Activated CD4-positive, alpha-beta T cell treated with anti-CD3 and anti-CD28 coated beads for 36 hours (primary cell): Measurements from ENCODE around the gene SLC22A24. TPM values are rescaled to one million over a fixed set of nuclear protein-coding genes. Genes with fewer than 3 reads are reported as not detected.

Experiments used
- ATAC-seq: fragments of 200-7000 bp; cut with Tn5 transposase; one replicate; pipeline ENCODE4 v1.10.0; 2021; ENCODE audit warnings: mild to moderate bottlenecking, moderate library complexity
- CTCF ChIA-PET: fragments of 350-600 bp; sonication (Branson Sonifier 250); formaldehyde crosslinking; loops from one replicate; lab custom pipeline; 2021; ENCODE audit warnings: antibody characterized with exemption; lab: Charles Lee
- POLR2A ChIA-PET: fragments of 350-600 bp; sonication (Branson Sonifier 250); formaldehyde crosslinking; loops from one replicate; lab custom pipeline; 2021; ENCODE audit warnings: antibody characterized with exemption, inconsistent platforms; lab: Charles Lee
- DNase-seq: peaks from one replicate; pipeline ENCODE4 v3.0.0-alpha.2; 2020
- H3K27ac Mint-ChIP-seq: one replicate; pipeline ENCODE4 v1.8.0; 2021; ENCODE audit warnings: mixed read lengths
- H3K27me3 Mint-ChIP-seq: one replicate; pipeline ENCODE4 v1.8.0; 2021; ENCODE audit warnings: mixed read lengths
- H3K36me3 Mint-ChIP-seq: one replicate; pipeline ENCODE4 v1.8.0; 2021; ENCODE audit warnings: low read depth, mixed read lengths
- H3K4me1 Mint-ChIP-seq: one replicate; pipeline ENCODE4 v1.8.0; 2021; ENCODE audit warnings: mixed read lengths
- H3K4me3 Mint-ChIP-seq: one replicate; pipeline ENCODE4 v1.8.0; 2021; ENCODE audit warnings: mild to moderate bottlenecking, moderate library complexity, mixed read lengths
- H3K9me3 Mint-ChIP-seq: one replicate; pipeline ENCODE4 v1.8.0; 2021; ENCODE audit warnings: low read depth, mixed read lengths
- intact Hi-C, 2 experiments: fragments of 100-400 bp; cut with DNase I in 1 of 2; cut with micrococcal nuclease in 1 of 2; formaldehyde crosslinking; loops; one replicate each; pipeline versions ENCODE4 v1.14.2 to v1.15.1; 2022 to 2024; cut with DNase I, micrococcal nuclease
- total RNA-seq, 2 experiments: library from RNA; stranded (reverse); gene quantifications; one replicate each; pipeline ENCODE4 v1.2.3, GENCODE V29; 2021

SLC22A24 gene
- total RNA-seq, result not detected

- ATAC-seq, result no peak
- Mint-ChIP-seq H3K9me3 (no peaks in the 10 kb centered on the region), H3K4me1 (no peaks in the 10 kb centered on the region), H3K36me3 (no peaks in the 10 kb centered on the region), H3K4me3 (no peak within 1 kb of the TSS), H3K27ac (no peak within 1 kb of the TSS), H3K27me3 (peaks cover 14% of the 10 kb centered on the region)
- no peak for DNase-seq
- ChIA-PET CTCF (no interaction called here), POLR2A (no interaction called here)
- intact Hi-C loops, result no loop called here
These were observed at the start of gene SLC22A24 for GRCh38 chr11:63144121-63144520. SLC22A24 (minus strand) TSS chr11:63144221; CDS start chr11:63143779, 442 bp downstream.

GRCh38 chr11:63180536-63180935 is 36.5 kb upstream of the SLC22A24 start:
- intact Hi-C loops, result no loop called here
- Mint-ChIP-seq H3K9me3 (peaks cover 10% of the 10 kb centered on the region), H3K36me3 (no peaks in the 10 kb centered on the region), H3K4me3 (no peak overlapping the region), H3K4me1 (no peaks in the 10 kb centered on the region), H3K27ac (no peak overlapping the region), H3K27me3 (peaks cover 23% of the 10 kb centered on the region)
- ChIA-PET CTCF (interaction anchor here (0.7 kb wide), 1 partner anchor 251 kb away, joined by 3 read pairs; no protein-coding TSS in a partner anchor), POLR2A (no interaction called here)
- DNase-seq (no peak), ATAC-seq (no peak)

- CTCF ChIA-PET, result no interaction called here
- intact Hi-C loops, result no loop called here
- ATAC-seq, result no peak
- no peak for DNase-seq
- H3K9me3 Mint-ChIP-seq, result peaks cover 10% of the 10 kb centered on the region
- POLR2A ChIA-PET, result no interaction called here
- peaks cover 21% of the 10 kb centered on the region for H3K27me3 Mint-ChIP-seq
- no peaks in the 10 kb centered on the region for H3K36me3 Mint-ChIP-seq
- no peak overlapping the region for H3K4me3 Mint-ChIP-seq
- H3K4me1 Mint-ChIP-seq, result no peaks in the 10 kb centered on the region
- no peak overlapping the region for H3K27ac Mint-ChIP-seq
These were observed 35.5 kb upstream of the SLC22A24 start for GRCh38 chr11:63179432-63180041.

GRCh38 chr11:63177872-63178271 is 33.9 kb upstream of the SLC22A24 start:
- ChIA-PET CTCF (no interaction called here), POLR2A (interaction anchor here (0.6 kb wide), 1 partner anchor 117 kb away, joined by 3 read pairs; no protein-coding TSS in a partner anchor)
- Mint-ChIP-seq H3K27me3 (peaks cover 19% of the 10 kb centered on the region), H3K4me1 (no peaks in the 10 kb centered on the region), H3K9me3 (peaks cover 13% of the 10 kb centered on the region), H3K27ac (no peak overlapping the region), H3K4me3 (no peak overlapping the region), H3K36me3 (no peaks in the 10 kb centered on the region)
- no peak for ATAC-seq
- no peak for DNase-seq
- intact Hi-C loops, result no loop called here

GRCh38 chr11:63165706-63166310 is 21.8 kb upstream of the SLC22A24 start:
- ATAC-seq (no peak), DNase-seq (no peak)
- CTCF ChIA-PET, result no interaction called here
- H3K9me3 Mint-ChIP-seq, result no peaks in the 10 kb centered on the region
- intact Hi-C loops, result no loop called here
- H3K27ac Mint-ChIP-seq, result no peak overlapping the region
- H3K4me3 Mint-ChIP-seq, result no peak overlapping the region
- POLR2A ChIA-PET, result no interaction called here
- no peaks in the 10 kb centered on the region for H3K36me3 Mint-ChIP-seq
- peaks cover 61% of the 10 kb centered on the region for H3K27me3 Mint-ChIP-seq
- H3K4me1 Mint-ChIP-seq, result no peaks in the 10 kb centered on the region

- CTCF ChIA-PET, result no interaction called here
- Mint-ChIP-seq H3K4me3 (no peak overlapping the region), H3K27ac (no peak overlapping the region)
These were observed 11.8 kb upstream of the SLC22A24 start for GRCh38 chr11:63155794-63156193.

GRCh38 chr11:63146581-63146980 is 2.6 kb upstream of the SLC22A24 start:
- H3K4me1 Mint-ChIP-seq, result no peaks in the 10 kb centered on the region
- CTCF ChIA-PET, result interaction anchor here (1.0 kb wide), 1 partner anchor 15 kb away, joined by 4 read pairs; no protein-coding TSS in a partner anchor
- H3K27me3 Mint-ChIP-seq, result peaks cover 10% of the 10 kb centered on the region
- H3K27ac Mint-ChIP-seq, result no peak overlapping the region
- intact Hi-C loops, result no loop called here
- DNase-seq (no peak), ATAC-seq (no peak)
- POLR2A ChIA-PET, result no interaction called here
- H3K4me3 Mint-ChIP-seq, result no peak overlapping the region
- no peaks in the 10 kb centered on the region for H3K36me3 Mint-ChIP-seq
- no peaks in the 10 kb centered on the region for H3K9me3 Mint-ChIP-seq

More at GRCh38 chr11:63155794-63156193, 11.8 kb upstream of the SLC22A24 start:
- Mint-ChIP-seq H3K36me3 (no peaks in the 10 kb centered on the region), H3K9me3 (no peaks in the 10 kb centered on the region), H3K4me1 (no peaks in the 10 kb centered on the region), H3K27me3 (peaks cover 29% of the 10 kb centered on the region)
- intact Hi-C loops, result no loop called here
- POLR2A ChIA-PET, result no interaction called here
- ATAC-seq, result no peak
- DNase-seq, result no peak

- H3K4me1 Mint-ChIP-seq, result no peaks in the 10 kb centered on the region
- no peak for ATAC-seq
- POLR2A ChIA-PET, result no interaction called here
These were observed 1.6 kb downstream of the SLC22A24 start for GRCh38 chr11:63142459-63142858.

GRCh38 chr11:63132985-63133775 is 10.8 kb downstream of the SLC22A24 start:
- intact Hi-C loops, result no loop called here
- Mint-ChIP-seq H3K4me3 (no peak overlapping the region), H3K27ac (no peak overlapping the region), H3K27me3 (peaks cover 39% of the 10 kb centered on the region), H3K9me3 (peaks cover 6% of the 10 kb centered on the region), H3K36me3 (no peaks in the 10 kb centered on the region), H3K4me1 (no peaks in the 10 kb centered on the region)
- ChIA-PET POLR2A (no interaction called here), CTCF (no interaction called here)
- DNase-seq (no peak), ATAC-seq (no peak)

More at GRCh38 chr11:63142459-63142858, 1.6 kb downstream of the SLC22A24 start:
- H3K27ac Mint-ChIP-seq, result no peak overlapping the region
- H3K9me3 Mint-ChIP-seq, result no peaks in the 10 kb centered on the region
- intact Hi-C loops, result no loop called here
- CTCF ChIA-PET, result interaction anchor here (0.7 kb wide), 1 partner anchor 122 kb away, joined by 3 read pairs; no protein-coding TSS in a partner anchor
- H3K36me3 Mint-ChIP-seq, result no peaks in the 10 kb centered on the region
- peaks cover 16% of the 10 kb centered on the region for H3K27me3 Mint-ChIP-seq
- H3K4me3 Mint-ChIP-seq, result no peak overlapping the region
- DNase-seq, result no peak

- POLR2A ChIA-PET, result no interaction called here
- ATAC-seq, result no peak
- DNase-seq, result no peak
- no peak overlapping the region for H3K27ac Mint-ChIP-seq
- H3K36me3 Mint-ChIP-seq, result no peaks in the 10 kb centered on the region
- CTCF ChIA-PET, result interaction anchor here (0.9 kb wide), 1 partner anchor 24 kb away, joined by 3 read pairs; no protein-coding TSS in a partner anchor
- H3K4me1 Mint-ChIP-seq, result no peaks in the 10 kb centered on the region
- H3K9me3 Mint-ChIP-seq, result peaks cover 22% of the 10 kb centered on the region
- peaks cover 3% of the 10 kb centered on the region for H3K27me3 Mint-ChIP-seq
- intact Hi-C loops, result no loop called here
- no peak overlapping the region for H3K4me3 Mint-ChIP-seq
These were observed 44.5 kb downstream of the SLC22A24 start for GRCh38 chr11:63099555-63099954.

GRCh38 chr11:63080682-63081081 is 63.3 kb downstream of the SLC22A24 start:
- intact Hi-C loops, result no loop called here
- Mint-ChIP-seq H3K27ac (no peak overlapping the region), H3K4me3 (no peak overlapping the region), H3K27me3 (peaks cover 26% of the 10 kb centered on the region), H3K9me3 (no peaks in the 10 kb centered on the region), H3K4me1 (no peaks in the 10 kb centered on the region), H3K36me3 (no peaks in the 10 kb centered on the region)
- ChIA-PET POLR2A (no interaction called here), CTCF (interaction anchor here (0.7 kb wide), 1 partner anchor 1379 kb away, joined by 3 read pairs; no protein-coding TSS in a partner anchor)
- DNase-seq, result no peak
- no peak for ATAC-seq
